ENCODE results near the gene TEAD3.

The TEAD3 gene

GRCh38 chr6:35490821-35491557, 5.9 kb downstream of the TEAD3 start:
- no peak for DNase-seq

GRCh38 chr6:35489995-35490791, 6.7 kb downstream of the TEAD3 start:
- DNase-seq: no peak

DNA sequence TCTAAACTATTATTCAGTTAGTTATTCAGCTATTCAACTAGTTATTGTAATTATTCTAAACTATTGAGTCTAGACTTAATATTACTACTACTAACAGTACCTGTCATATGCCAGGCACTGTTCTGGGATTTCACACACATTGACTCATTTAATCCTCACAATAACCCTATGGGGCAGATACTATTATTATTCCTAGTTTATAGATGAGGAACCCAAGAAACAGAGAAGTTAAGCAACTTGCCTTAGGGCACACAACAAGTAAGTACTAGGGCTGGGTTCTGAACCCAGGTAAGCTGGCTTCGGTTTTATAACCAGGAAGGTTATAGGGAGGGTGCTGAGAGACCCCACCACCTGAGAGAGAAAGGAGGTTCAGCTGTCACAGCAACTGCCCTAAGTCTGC, 7.8 kb downstream of the TEAD3 start:
- DNase-seq: no peak

- DNase-seq: no peak
Measured at GRCh38 chr6:35488517-35488862, 8.4 kb downstream of the TEAD3 start.

- DNase-seq: no peak
Measured at GRCh38 chr6:35487658-35488516, 9.0 kb downstream of the TEAD3 start.

DNA sequence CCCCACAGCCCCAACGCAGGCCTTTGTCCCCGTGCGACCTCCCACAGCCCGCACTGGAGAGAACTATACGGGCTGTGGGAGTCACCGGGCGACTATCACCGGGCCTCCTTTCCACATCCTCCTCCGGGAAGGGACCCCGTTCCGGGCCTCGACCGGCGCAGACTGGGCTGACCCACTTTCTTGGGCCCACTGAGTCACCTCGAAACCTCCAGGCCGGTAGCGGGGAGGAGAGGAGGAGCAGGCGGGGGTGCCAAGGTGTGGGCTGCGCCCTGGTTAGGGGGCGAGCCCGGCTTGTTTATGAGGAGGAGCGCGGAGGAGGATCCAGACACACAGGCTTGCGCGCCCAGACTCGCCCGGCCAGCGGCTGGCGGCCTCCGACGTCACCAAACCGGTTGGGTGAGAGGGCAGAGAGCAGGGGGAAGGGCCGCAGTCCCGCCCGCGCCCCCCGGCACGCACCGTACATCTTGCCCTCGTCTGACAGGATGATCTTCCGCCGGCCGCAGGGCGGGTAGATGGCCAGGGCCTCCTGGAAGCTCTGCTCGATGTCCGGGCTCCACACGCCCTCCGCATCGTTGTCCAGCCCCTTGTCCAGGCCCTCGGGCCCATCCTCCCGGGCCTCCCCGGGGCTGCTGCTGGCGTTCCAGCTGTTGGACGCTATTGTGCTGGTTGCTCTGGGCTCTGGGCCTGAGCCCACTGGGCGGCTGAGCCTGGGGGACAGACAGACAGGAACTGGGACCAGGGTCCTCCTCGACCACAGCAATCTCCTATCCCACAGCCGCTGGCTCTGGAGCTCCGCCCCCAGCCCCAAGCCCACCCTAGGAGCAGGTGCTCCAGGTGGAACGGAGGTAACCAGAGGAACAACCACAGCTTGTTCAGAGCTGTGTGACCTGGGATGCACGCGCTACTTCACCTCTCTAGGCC, 10.6 kb downstream of the TEAD3 start:
- no peak for DNase-seq

DNA sequence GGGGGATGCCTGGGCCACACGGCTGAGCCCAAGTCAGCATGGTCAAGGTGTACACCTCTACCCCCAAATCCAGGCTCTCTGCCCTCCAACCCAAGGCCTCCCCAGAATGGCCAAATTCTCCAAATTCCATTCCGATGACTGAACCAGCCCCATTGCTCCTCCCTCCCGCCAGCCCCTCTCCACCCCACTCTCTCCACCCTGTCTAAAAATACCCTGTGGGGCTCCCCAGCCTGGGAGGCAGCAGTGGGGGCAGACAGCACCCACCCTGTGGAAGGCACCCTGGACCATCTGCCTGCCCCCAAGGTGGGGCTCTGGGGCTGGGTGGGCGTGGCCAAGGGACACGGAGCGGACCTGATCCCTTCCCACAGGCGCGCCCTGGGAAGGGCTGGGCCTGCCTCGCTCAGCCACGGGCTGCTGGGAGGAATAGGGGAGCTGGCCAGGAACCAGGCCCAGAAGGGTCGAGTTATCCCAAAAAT, 11.4 kb downstream of the TEAD3 start:
- no peak for DNase-seq

DNA sequence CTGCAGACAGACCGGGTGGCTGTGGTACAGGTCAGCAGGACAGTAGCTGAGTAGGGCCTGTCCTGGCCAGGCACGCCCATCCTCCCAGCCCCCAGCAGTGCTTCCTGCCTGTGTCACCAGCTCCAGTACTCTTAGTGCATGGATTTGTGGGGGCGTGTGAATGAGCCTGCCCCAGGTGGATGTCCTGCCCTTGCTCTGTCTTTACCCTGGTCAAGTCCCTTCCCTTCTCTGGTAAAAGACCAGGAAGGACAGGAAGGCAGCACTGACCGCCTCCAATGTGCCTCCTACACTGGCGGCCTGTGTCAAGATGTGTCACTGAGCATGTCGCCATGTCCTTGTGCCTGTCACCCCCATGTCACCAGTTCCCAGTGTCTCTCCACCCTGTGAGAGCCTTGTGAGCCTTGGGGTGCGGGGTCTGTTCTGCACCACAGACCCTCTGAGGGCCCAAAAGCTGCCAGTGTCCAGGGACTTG, 11.9 kb downstream of the TEAD3 start:
- DNase-seq: no peak

DNA sequence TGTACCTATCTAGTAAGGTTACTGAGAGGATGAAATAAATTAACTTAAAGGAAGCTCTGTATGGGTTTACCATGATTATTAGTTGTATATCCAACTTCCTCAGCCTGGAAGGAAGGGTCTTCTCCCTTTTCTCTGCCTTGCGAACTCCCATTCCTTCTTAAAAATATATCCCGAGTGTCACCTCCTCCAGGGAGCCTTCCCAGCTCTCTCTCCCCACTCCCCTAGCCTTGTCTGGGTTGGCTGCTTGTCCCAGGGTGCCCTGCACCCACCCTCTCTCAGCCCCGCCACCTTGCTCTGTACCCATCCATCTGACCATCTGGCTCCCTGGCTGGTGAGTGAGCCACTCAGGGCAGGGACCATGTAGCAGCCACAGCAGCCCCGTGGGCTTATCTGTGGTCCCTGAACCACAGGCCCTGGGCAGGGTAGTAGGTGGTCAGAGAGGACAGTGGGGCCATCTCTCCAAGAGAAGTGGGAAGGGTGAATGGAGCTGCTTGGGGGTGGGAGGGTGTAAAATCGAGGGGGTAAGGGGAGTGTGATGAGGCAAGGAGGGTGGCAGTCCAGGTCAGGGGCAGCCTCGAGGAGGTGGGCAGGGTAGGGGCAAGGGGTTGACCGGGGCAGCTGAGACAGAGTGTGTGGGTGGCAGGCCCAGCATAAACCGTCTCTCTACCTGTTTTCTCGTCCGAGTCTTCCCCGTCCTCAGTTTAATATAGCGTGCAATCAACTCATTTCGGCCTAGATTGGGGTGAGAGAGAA, 12.8 kb downstream of the TEAD3 start:
- DNase-seq: no peak

GRCh38 chr6:35483490-35483889, 13.4 kb downstream of the TEAD3 start:
- DNase-seq: no peak

DNA sequence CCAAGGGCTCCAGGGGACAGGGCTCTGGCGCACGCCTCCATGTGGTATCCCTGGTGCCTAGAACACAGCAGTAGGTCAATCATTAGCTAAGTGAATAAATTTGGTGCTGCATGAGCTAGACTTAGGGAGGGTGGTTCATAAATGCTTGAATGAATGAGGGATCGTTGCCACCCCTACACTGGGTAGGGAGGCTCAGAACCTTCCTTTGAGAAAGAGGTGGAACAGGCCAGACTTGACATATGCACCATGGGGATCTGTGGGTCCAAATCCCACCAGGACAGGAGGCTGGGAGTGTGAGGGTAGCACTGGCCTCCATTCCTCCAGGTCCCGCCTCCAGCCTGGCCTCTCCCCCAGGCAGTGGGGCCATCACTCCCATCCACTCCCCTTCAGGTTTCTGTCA, 13.8 kb downstream of the TEAD3 start:
- no peak for DNase-seq

DNA sequence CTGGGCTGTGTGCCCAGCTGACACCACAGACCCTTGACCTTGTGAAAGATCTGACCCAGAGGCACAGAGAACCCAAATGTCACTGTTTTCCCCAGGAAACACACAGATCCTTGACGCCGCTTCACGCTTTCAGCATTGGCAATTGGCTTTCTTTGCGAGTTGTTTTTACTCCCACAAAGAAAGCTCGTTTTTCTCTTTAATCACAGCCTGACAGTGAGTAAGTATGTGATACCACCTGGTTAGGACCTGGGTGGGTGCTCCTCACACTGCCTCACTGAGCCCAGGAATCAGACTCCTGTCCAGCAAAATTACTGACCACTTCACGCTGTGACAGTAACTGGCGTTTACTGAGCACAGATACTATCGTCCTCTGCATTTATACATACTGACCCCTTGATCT, 15.7 kb downstream of the TEAD3 start:
- DNase-seq: no peak

DNA sequence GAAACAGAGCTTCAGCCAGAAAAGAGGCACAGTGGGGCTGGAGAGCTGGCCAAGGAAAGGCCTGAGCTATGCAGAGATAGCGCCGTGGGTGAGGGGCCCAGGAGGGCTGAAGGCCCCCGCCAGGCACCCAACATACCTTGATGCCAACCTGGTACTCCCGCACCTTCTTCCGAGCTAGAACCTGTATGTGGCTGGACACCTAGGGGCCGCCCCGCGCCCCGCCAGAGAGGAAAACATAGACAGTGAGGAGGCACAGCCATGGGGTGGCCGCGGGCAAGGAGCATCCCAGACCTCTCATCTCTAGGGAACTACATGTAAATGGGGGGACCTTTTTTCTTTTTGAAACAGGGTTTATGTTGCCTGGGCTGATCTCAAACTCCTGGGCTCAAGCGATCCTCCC, 16.7 kb downstream of the TEAD3 start:
- DNase-seq: no peak

GRCh38 chr6:35478259-35478658, 18.6 kb downstream of the TEAD3 start:
- no peak for DNase-seq

DNA sequence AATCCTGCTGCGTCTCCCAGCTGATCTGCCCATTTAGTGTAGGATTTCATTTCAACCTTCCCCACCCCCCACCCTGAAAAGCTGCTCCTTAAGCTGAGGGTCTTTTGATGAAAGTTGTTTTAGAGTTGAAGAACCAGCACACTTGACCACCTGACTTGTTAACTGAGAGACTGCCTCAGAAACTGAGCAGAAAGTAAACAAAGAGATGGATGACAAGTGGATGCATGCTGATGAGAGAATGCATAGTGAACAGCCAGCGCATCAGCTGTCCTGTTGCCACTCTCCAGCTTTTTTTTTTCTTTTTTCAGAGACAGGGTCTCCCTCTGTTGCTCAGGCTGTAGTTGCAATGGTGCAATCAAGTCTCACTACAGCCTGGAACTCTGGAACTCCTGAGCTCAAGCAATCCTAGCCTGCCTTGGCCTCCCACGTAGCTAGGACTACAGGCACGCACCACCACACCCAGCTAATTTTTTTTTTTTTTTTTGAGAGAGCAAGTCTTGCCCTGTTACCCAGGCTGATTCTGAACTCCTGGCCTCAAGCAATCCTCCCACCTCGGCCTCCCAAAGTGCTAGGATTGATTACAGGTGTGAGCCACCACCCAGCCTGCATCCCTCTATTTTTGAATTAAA, 19.2 kb downstream of the TEAD3 start:
- DNase-seq: no peak

GRCh38 chr6:35477028-35477427, 19.9 kb downstream of the TEAD3 start:
- DNase-seq: no peak

- DNase-seq: no peak
Measured at GRCh38 chr6:35476004-35476403, 20.9 kb downstream of the TEAD3 start.

GRCh38 chr6:35475573-35475972, 21.3 kb downstream of the TEAD3 start:
- no peak for DNase-seq

DNA sequence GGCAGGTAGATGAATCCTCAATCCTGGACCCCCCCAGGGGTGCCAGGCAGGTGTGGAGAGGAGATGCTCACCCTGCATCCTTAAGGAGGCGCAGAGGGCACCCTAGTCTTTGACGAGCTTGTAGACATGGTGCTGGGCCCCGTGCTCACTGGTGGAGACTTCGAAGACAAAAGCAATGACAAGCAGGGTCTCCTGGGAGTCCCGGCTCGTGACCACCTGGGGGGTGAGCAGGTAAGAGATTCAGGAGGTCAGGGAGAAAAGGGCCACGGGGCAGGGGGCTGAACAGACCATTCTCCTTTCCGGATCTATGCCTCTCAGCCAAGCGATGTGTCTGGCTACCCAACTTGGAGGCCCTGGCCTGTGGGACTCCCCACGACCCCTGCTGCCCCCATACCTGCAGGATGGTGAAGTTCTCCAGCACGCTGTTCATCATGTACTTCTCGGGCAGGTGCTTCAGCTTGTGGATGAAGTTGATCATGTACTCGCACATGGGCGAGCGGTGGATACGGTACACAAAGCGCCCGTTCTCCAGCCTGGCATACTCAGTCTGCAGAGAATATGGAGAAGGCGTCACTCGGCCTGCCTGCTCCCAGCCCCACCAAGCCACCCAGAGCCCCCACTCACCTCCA, 21.8 kb downstream of the TEAD3 start:
- no peak for DNase-seq

DNA sequence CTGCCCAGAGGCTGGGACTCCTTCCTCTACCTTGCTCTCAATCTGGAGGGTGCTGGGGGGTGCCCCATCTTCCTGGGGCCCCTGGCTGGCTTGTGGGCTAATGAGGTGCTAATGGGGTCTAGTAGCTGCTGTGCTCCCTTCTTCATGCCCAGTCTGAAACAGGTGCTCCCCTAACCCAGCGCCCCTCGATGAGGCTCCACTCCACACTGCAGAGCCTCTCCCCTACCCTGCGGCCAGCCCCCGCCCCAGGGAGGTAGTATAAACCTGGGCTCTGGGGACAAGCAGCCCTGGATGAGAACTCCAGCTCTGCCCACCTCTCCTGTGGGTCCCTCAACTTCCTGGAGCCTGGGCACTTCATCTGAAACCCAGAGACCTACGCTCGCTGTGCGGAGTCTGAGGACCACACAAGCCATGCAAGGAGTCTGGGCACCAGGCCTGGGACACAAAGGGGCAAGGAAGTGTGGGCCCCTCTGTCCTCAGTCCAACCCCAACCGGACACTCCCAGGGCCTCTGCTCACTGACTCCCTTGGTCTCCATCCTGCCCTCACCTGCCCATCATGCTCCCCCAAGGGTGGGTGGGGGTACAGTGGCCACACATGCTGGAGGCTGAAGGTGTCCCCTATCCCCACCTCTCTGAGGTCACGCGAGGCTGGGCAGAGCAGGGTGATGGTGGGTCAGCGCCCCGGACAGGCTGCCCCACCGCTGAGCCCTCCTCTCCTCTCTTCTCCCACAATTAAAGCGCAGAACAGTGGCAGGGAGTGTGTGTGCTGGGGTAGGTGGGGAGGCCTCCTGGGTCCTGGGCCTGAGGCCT, 22.5 kb downstream of the TEAD3 start:
- no peak for DNase-seq
